Measurements from ENCODE around the gene AIG1. TPM values are rescaled to one million over a fixed set of nuclear protein-coding genes. Genes with fewer than 3 reads are reported as not detected.

The AIG1 gene
- total and polyA plus RNA-seq, 2 of the 4 experiments (the other 2 are of a cell fraction) = 21.3 to 27.1 TPM

- H4K5ac ChIP-seq (ENCODE audit: low read depth, low read length) = no peak overlapping the region
- ChIA-PET POLR2A (ENCODE audit: unreplicated experiment) (no interaction called here), CTCF (interaction anchor here (1.3 to 1.4 kb wide), 2 partner anchors 8 to 16 kb away, joined by 3 read pairs; no protein-coding TSS in a partner anchor)
- no peaks in the 10 kb centered on the region for H3K4me1 ChIP-seq (ENCODE audit: control insufficient read depth, insufficient read depth, low read length)
- H2BK120ac ChIP-seq (ENCODE audit: low read depth, low read length) = no peak overlapping the region
- no peak overlapping the region for H2BK20ac ChIP-seq (ENCODE audit: low read depth, low read length)
- no peak overlapping the region for H3K4me3 ChIP-seq (ENCODE audit: insufficient read depth, low read depth, low read length)
- WGBS, 2 experiments (ENCODE audit: extremely low coverage in 2 of 2, insufficient read length in 1 of 2) = 100% methylated on average over 1 of the region's 1 CpG; no CpG with 5 or more reads in 1 of the 2 experiments
- no peaks in the 10 kb centered on the region for H3K9me3 ChIP-seq (ENCODE audit: control insufficient read depth, insufficient read depth, low read length)
- BruUV-seq (replicated peaks) = no TSS peak
- H4K8ac ChIP-seq (ENCODE audit: low read depth in 2 of 2, low read length in 2 of 2) = no peak overlapping the region
- no peak overlapping the region for H3K27ac ChIP-seq (ENCODE audit: insufficient read depth, low read length)
- in situ Hi-C loops (cut with MboI; ENCODE audit: low sequenced_read_pairs) (no loop called here), intact Hi-C loops (cut with micrococcal nuclease) (no loop called here), dilution Hi-C loops (cut with HindIII; ENCODE audit: low sequenced_read_pairs, unreplicated experiment) (no loop called here)
- no peak overlapping the region for H3K23ac ChIP-seq (ENCODE audit: low read depth, low read length)
- H2BK5ac ChIP-seq (ENCODE audit: low read depth, low read length, poor library complexity, severe bottlenecking) = no peak overlapping the region
- H3K79me1 ChIP-seq (ENCODE audit: low read depth in 1 of 2, low read length in 2 of 2) = no peaks in the 10 kb centered on the region; a peak in 1 of 4 replicates
- H3K27me3 ChIP-seq (ENCODE audit: control insufficient read depth, insufficient read depth, low read length) = no peaks in the 10 kb centered on the region
- H3K56ac ChIP-seq (ENCODE audit: extremely low read depth, insufficient read depth, low read length) = no peak overlapping the region
- no peak for ATAC-seq (ENCODE audit: low read depth)
- no peaks in the 10 kb centered on the region for H4K20me1 ChIP-seq (ENCODE audit: insufficient read depth, low read length)
- TF ChIP-seq RFX5 (IDR thresholded peaks at IDR 0.05; ENCODE audit: low read depth, low read length) = no peak
- TF ChIP-seq FOS (IDR thresholded peaks at IDR 0.05; ENCODE audit: low read depth, low read length) = no peak
- no peak for TF ChIP-seq POLR2A (IDR thresholded peaks at IDR 0.05; ENCODE audit: low read depth, low read length)
- TF ChIP-seq RAD21 (IDR thresholded peaks at IDR 0.05; ENCODE audit: low read length) = no peak
- no peak for TF ChIP-seq SMC3 (IDR thresholded peaks at IDR 0.05; ENCODE audit: low read depth, low read length)
- TF ChIP-seq USF2 (IDR thresholded peaks at IDR 0.05; ENCODE audit: low read depth, low read length) = no peak
- no peak for TF ChIP-seq CEBPB (IDR thresholded peaks at IDR 0.05; ENCODE audit: low read depth, low read length)
- no peak for TF ChIP-seq CHD1 (IDR thresholded peaks at IDR 0.05; ENCODE audit: low read depth, low read length)
- no peak for TF ChIP-seq CTCF (conservative IDR thresholded peaks at IDR 0.05; ENCODE audit: low read depth, low read length)
- TF ChIP-seq MAFK (IDR thresholded peaks at IDR 0.05; ENCODE audit: low read depth, low read length) = no peak
- TF ChIP-seq, protein P1, sequence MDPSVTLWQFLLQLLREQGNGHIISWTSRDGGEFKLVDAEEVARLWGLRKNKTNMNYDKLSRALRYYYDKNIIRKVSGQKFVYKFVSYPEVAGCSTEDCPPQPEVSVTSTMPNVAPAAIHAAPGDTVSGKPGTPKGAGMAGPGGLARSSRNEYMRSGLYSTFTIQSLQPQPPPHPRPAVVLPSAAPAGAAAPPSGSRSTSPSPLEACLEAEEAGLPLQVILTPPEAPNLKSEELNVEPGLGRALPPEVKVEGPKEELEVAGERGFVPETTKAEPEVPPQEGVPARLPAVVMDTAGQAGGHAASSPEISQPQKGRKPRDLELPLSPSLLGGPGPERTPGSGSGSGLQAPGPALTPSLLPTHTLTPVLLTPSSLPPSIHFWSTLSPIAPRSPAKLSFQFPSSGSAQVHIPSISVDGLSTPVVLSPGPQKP (IDR thresholded peaks at IDR 0.05; ENCODE audit: borderline replicate concordance, low read depth, low read length) = no peak
- no peak for TF ChIP-seq MAZ (IDR thresholded peaks at IDR 0.05; ENCODE audit: borderline replicate concordance, low read depth, low read length)
- TF ChIP-seq BHLHE40 (IDR thresholded peaks at IDR 0.05; ENCODE audit: low read depth, low read length) = no peak
- TF ChIP-seq RCOR1 (IDR thresholded peaks at IDR 0.05; ENCODE audit: insufficient replicate concordance, low read length) = no peak
- H2BK15ac ChIP-seq (ENCODE audit: low read depth, low read length) = no peak overlapping the region
- H3K9me1 ChIP-seq (ENCODE audit: insufficient read depth, low read length) = peaks cover 6% of the 10 kb centered on the region; the same call in 1 of the 2 replicates
- H2AK5ac ChIP-seq (ENCODE audit: low read depth, low read length) = no peak overlapping the region
- no peaks in the 10 kb centered on the region for H3K36me3 ChIP-seq (ENCODE audit: control insufficient read depth, insufficient read depth, low read length)
- H2AFZ ChIP-seq (replicated peaks; ENCODE audit: low read length, poor library complexity) = no peak overlapping the region
- H3K9ac ChIP-seq (ENCODE audit: low read depth, low read length) = no peak overlapping the region
- no peak for DNase-seq
- no peak overlapping the region for H2AK9ac ChIP-seq (replicated peaks; ENCODE audit: low read depth, low read length, poor library complexity)
- no peak overlapping the region for H3K4ac ChIP-seq (ENCODE audit: low read depth, low read length)
- H3K14ac ChIP-seq (replicated peaks; ENCODE audit: low read depth, low read length) = no peak overlapping the region
- H3K18ac ChIP-seq (ENCODE audit: low read depth, low read length) = no peak overlapping the region
- H3K4me2 ChIP-seq (ENCODE audit: low read depth, low read length) = no peak overlapping the region
- no peak overlapping the region for H4K91ac ChIP-seq (ENCODE audit: insufficient read depth, low read depth, low read length)
Observed at GRCh38 chr6:143174951-143175350, 114.3 kb downstream of the AIG1 start.
